GM21381 (cell line): ENCODE results near the gene CNTNAP2.

Experiments
- ATAC-seq: cut with Tn5 transposase; IDR thresholded peaks from one replicate; pipeline ENCODE4 v1.9.1; 2021; ENCODE audit warnings: mild to moderate bottlenecking, moderate library complexity; ENCODE audit not compliant: unreplicated experiment

CNTNAP2 gene

GRCh38 chr7:147429961-147430360 is 1313.4 kb downstream of the CNTNAP2 start:
- ATAC-seq: no peak

- no peak for ATAC-seq
Measured at GRCh38 chr7:147432079-147432478, 1315.5 kb downstream of the CNTNAP2 start.

DNA sequence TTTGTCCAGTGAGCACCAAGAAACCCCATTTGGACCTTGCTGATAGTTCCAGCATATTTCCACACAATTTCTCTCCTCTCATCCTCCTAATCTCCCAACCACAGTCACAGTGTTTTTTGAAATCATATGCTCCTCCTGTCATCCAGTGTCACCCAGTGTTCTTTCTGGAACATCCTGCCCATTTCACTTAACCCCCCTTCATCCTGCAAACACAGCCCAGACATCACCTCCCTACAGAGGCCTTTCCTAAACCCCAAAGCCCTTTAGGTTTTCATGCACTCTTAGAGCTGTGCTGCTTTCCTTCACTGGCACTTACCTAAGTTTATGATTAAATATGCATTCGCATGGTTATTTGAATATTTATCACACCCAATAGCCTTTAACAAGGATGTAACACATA is 1316.0 kb downstream of the CNTNAP2 start:
- no peak for ATAC-seq

DNA sequence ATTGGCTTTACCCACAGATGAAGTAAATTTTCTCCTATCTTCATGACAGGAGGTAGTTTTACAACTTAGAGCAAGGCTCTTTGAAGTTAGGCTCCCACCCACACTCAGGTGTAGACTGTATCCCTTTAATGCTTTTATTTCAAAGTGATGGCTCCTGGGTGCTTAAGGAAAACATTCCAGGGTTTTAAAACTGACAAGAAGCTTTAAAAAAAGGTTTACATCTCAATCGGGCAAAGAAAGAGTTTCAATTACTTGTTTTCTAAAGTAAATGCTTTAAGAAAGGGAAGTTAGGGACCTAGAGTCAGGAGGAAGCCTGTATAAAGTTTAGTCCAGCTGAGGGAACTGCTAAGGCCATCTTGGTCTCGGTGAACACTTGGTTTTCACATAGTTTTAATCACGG is 1320.1 kb downstream of the CNTNAP2 start:
- ATAC-seq: no peak

- ATAC-seq: no peak
Measured at GRCh38 chr7:147438216-147438615, 1321.6 kb downstream of the CNTNAP2 start.

- no peak for ATAC-seq
Measured at GRCh38 chr7:147443942-147444341, 1327.3 kb downstream of the CNTNAP2 start.

DNA sequence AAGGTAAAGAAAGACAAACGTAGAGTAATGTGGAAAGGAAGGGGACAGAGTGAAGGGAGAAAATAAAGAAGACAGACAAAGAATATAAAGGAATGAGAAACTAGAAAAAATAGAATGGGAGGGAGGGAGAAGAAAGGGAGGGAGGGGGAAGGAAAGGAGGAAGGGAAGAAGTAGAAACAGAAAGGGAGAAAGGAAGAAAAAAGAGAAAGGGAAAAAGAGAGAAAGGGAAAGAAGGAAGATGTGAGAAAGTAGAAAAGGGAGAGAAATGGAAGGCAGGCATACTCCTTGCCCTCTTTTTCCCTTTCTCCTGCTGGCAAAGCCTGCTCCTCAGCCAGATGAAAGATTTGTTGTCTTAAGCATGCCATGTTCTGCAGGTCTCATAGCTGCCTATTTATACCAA is 1336.2 kb downstream of the CNTNAP2 start:
- ATAC-seq: no peak

- ATAC-seq: no peak
Measured at GRCh38 chr7:147465223-147465622, 1348.6 kb downstream of the CNTNAP2 start.

- no peak for ATAC-seq
Measured at GRCh38 chr7:147472556-147472955, 1356.0 kb downstream of the CNTNAP2 start.

GRCh38 chr7:147474862-147475261 is 1358.3 kb downstream of the CNTNAP2 start:
- ATAC-seq: no peak

GRCh38 chr7:147477526-147477925 is 1360.9 kb downstream of the CNTNAP2 start:
- no peak for ATAC-seq

DNA sequence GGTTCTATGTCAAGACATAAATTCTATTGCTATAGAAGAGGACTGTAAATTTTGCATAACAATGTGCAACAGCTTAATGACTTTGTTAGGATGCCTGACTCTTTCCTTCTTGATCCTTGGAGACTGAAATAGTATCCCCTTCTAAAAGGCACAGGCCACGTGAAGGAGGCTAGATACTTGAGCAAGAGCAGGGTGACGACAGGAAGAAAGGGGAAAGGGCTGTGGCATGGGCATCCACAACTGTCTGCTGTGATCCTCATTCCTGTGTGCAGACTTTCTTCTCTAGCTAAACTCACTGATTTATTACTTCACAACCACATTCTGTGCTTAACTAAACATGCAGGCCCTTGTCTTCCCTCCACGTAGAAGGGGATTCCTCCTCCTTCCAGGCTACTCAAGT is 1362.2 kb downstream of the CNTNAP2 start:
- no peak for ATAC-seq

- ATAC-seq: no peak
Measured at GRCh38 chr7:147483634-147484292, 1367.2 kb downstream of the CNTNAP2 start.

DNA sequence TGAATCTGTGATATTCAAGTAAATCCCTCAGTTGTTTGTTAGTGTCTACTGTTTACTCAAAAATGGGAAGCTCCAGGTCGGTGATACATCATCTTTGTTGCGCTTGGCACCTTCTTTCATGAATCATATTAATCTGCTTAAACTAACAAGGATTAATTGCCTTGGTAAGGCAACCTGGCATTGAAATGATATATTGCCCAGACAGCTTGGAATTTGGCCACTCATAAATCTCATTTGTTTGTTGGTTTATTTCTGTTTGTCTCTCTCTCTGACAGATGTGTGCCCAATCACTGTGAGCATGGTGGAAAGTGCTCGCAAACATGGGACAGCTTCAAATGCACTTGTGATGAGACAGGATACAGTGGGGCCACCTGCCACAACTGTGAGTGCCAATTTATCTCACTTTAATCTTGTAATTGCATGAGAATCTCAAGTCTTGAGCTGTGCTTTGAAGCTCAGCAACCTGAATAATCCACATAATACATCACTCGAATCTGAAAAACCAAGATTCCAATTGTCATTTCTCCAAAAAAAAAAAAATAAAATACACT is 1369.1 kb downstream of the CNTNAP2 start:
- ATAC-seq: no peak

DNA sequence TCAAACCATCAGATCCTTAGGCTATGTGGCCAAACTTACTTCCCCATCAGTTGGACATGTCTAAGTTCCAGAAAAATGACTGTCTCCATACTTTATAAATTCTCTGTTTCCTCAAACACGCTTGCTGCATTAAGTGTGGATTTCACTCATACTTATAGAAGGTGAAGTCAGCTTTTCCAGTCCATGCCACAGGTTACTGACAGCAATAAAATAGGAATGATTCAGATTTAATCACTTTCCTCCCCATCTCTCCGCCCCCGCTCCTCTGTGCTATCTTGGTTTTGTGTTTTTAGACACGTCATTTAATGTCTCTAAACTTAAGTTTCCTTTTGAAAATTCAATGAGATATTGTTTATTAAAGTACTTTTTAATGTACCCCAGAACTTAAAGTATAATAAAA is 1376.0 kb downstream of the CNTNAP2 start:
- no peak for ATAC-seq

GRCh38 chr7:147496209-147496608 is 1379.6 kb downstream of the CNTNAP2 start:
- no peak for ATAC-seq

DNA sequence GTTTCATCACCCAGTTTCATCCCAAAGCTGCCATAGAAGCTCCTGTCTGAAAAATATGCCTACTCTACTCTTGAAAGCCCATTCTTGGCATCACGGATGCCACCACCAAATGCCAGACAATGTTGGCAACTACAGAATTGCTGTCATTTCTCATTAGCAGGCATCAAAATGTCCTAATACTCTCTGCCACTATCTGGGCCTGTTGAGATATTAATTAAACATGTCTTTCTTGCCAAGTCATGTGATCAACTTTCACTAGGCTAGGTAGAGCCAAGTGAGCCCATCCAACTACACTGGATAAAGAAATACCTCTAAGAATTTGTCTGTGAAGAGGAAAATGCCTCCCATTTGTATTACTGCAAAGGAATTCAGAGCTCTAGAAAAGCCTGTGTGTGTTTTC is 1380.6 kb downstream of the CNTNAP2 start:
- ATAC-seq: no peak

GRCh38 chr7:147498081-147498480 is 1381.5 kb downstream of the CNTNAP2 start:
- ATAC-seq: no peak

GRCh38 chr7:147509035-147509501 is 1392.5 kb downstream of the CNTNAP2 start:
- ATAC-seq: no peak

DNA sequence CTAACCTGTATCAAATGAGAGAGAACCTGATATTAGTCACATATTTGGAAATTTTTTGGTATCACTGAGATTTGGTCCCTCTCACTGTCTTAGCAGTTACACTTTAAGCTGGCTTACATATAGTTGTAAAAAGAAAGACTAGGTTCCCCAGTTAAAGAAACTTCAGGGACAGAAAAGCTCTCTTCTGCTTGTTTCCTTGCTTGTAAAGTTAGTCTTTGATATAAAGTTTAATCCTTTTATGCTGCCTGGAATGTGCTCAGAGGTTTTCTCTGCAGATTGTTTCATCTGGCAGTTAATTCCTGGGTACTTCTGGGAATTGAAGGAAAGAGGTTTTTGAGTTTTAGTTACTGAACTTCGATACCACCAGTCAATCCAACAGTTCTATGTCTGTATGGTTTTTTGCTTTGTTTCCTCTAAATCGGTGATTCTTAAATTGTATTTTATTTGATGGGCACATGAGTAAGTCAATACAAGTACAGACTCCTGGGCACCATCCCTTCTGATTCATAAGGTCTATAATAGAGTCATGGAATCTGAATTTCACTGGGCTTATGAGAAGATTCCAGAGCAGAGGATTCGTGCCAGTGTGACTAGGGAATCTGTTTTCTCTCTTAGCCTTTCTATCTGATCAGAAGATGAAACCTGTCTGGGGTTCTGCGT is 1393.1 kb downstream of the CNTNAP2 start:
- ATAC-seq: no peak

DNA sequence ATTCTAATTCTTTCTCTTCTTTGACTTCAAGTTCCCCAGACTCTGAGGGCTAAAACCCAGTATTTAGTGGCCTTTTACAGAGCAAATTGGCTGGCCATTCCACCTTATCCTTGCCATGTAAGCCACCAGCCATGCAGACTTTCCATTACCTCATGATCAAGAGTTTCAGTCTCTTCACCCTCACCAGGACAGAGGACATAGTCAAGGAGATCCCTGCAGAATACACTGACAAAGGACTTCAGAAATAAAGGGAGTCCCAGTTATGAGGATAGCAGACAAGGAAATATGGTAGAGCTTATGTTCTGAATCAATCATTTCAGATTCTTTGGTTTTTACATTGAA is 1393.6 kb downstream of the CNTNAP2 start:
- ATAC-seq: no peak

DNA sequence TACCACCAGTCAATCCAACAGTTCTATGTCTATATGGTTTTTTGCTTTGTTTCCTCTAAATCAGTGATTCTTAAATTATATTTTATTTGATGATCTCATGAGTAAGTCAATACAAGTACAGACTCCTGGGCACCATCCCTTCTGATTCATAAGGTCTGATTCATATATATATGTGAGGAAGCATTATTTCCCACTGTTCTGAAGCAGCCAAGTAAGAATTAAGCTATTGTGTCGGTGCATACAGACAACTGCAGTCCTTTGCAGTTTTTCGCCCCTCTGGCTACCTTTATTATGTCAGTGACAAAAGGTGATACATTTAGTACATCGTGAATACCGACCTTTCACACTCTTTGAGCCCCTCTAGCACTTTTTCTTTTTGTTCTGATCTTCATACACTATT is 1394.3 kb downstream of the CNTNAP2 start:
- no peak for ATAC-seq
